Memory B cell (primary cell): ENCODE data around the gene PLXNC1.

ENCODE experiments used
- ATAC-seq: fragments of 150-1000 bp; cut with Tn5 transposase; 2 replicates; pipeline ENCODE4 v1.10.0; 2021; ENCODE audit warnings: low read depth, mild to moderate bottlenecking, moderate library complexity
- DNase-seq, 2 donors: peaks; one replicate each; pipeline ENCODE4 v3.0.0; 2022; ENCODE audit warnings: low spot score in 2 of 2
- H3K27ac Mint-ChIP-seq: one replicate; pipeline ENCODE4 v1.8.0; 2022; ENCODE audit warnings: mild to moderate bottlenecking, moderate library complexity, mixed read lengths
- H3K27me3 Mint-ChIP-seq: one replicate; pipeline ENCODE4 v1.8.0; 2022; ENCODE audit warnings: mixed read lengths
- H3K36me3 Mint-ChIP-seq: one replicate; pipeline ENCODE4 v1.8.0; 2022; ENCODE audit warnings: mild to moderate bottlenecking, mixed read lengths
- H3K4me1 Mint-ChIP-seq: one replicate; pipeline ENCODE4 v1.8.0; 2022; ENCODE audit warnings: mixed read lengths
- H3K4me3 Mint-ChIP-seq: one replicate; pipeline ENCODE4 v1.8.0; 2022; ENCODE audit warnings: mild to moderate bottlenecking, moderate library complexity, mixed read lengths
- H3K9me3 Mint-ChIP-seq: one replicate; pipeline ENCODE4 v1.8.0; 2022; ENCODE audit warnings: mixed read lengths

The PLXNC1 gene

GRCh38 chr12:94157981-94158411 is 9.6 kb downstream of the PLXNC1 start:
- Mint-ChIP-seq H3K36me3 (peaks cover 11% of the 10 kb centered on the region), H3K4me3 (peak overlapping the region; percentile 55), H3K4me1 (peaks cover 48% of the 10 kb centered on the region), H3K27me3 (no peaks in the 10 kb centered on the region), H3K9me3 (peaks cover 3% of the 10 kb centered on the region), H3K27ac (peak overlapping the region; percentile 80)
- DNase-seq = no peak
- ATAC-seq = peak; percentile 79

- no peak overlapping the region for H3K27ac Mint-ChIP-seq
- no peaks in the 10 kb centered on the region for H3K27me3 Mint-ChIP-seq
- DNase-seq = no peak
- peaks cover 3% of the 10 kb centered on the region for H3K9me3 Mint-ChIP-seq
- no peak overlapping the region for H3K4me3 Mint-ChIP-seq
- no peak for ATAC-seq
- peaks cover 46% of the 10 kb centered on the region for H3K4me1 Mint-ChIP-seq
- H3K36me3 Mint-ChIP-seq = peaks cover 11% of the 10 kb centered on the region
These were observed 10.3 kb downstream of the PLXNC1 start for GRCh38 chr12:94158666-94159065.

- H3K27ac Mint-ChIP-seq = no peak overlapping the region
- ATAC-seq (no peak), DNase-seq (no peak)
- H3K4me1 Mint-ChIP-seq = peaks cover 40% of the 10 kb centered on the region
- peaks cover 12% of the 10 kb centered on the region for H3K36me3 Mint-ChIP-seq
- H3K9me3 Mint-ChIP-seq = peaks cover 3% of the 10 kb centered on the region
- no peaks in the 10 kb centered on the region for H3K27me3 Mint-ChIP-seq
- no peak overlapping the region for H3K4me3 Mint-ChIP-seq
These were observed 13.7 kb downstream of the PLXNC1 start for GRCh38 chr12:94162108-94162507.

GRCh38 chr12:94163850-94164249 is 15.5 kb downstream of the PLXNC1 start:
- H3K36me3 Mint-ChIP-seq = peaks cover 18% of the 10 kb centered on the region
- ATAC-seq (no peak), DNase-seq (no peak)
- no peaks in the 10 kb centered on the region for H3K27me3 Mint-ChIP-seq
- peaks cover 43% of the 10 kb centered on the region for H3K4me1 Mint-ChIP-seq
- no peak overlapping the region for H3K4me3 Mint-ChIP-seq
- H3K9me3 Mint-ChIP-seq = peaks cover 3% of the 10 kb centered on the region
- peak overlapping the region; percentile 49 for H3K27ac Mint-ChIP-seq

GRCh38 chr12:94165138-94165537 is 16.8 kb downstream of the PLXNC1 start:
- no peak overlapping the region for H3K27ac Mint-ChIP-seq
- H3K27me3 Mint-ChIP-seq = no peaks in the 10 kb centered on the region
- H3K4me1 Mint-ChIP-seq = peaks cover 36% of the 10 kb centered on the region
- H3K36me3 Mint-ChIP-seq = peaks cover 19% of the 10 kb centered on the region
- ATAC-seq (no peak), DNase-seq (no peak)
- no peak overlapping the region for H3K4me3 Mint-ChIP-seq
- H3K9me3 Mint-ChIP-seq = peaks cover 3% of the 10 kb centered on the region

- no peak overlapping the region for H3K27ac Mint-ChIP-seq
- ATAC-seq = no peak
- H3K9me3 Mint-ChIP-seq = peaks cover 3% of the 10 kb centered on the region
- DNase-seq = no peak
- H3K4me1 Mint-ChIP-seq = peaks cover 40% of the 10 kb centered on the region
- H3K27me3 Mint-ChIP-seq = no peaks in the 10 kb centered on the region
- H3K4me3 Mint-ChIP-seq = no peak overlapping the region
- peaks cover 23% of the 10 kb centered on the region for H3K36me3 Mint-ChIP-seq
These were observed 17.4 kb downstream of the PLXNC1 start for GRCh38 chr12:94165670-94166364.

- H3K27ac Mint-ChIP-seq = peak overlapping the region; percentile 78
- no peaks in the 10 kb centered on the region for H3K27me3 Mint-ChIP-seq
- H3K36me3 Mint-ChIP-seq = peaks cover 26% of the 10 kb centered on the region
- DNase-seq = no peak
- peaks cover 41% of the 10 kb centered on the region for H3K4me1 Mint-ChIP-seq
- H3K4me3 Mint-ChIP-seq = no peak overlapping the region
- ATAC-seq = no peak
- H3K9me3 Mint-ChIP-seq = no peaks in the 10 kb centered on the region
These were observed 18.8 kb downstream of the PLXNC1 start for GRCh38 chr12:94167071-94167755.

- Mint-ChIP-seq H3K4me3 (no peak overlapping the region), H3K9me3 (no peaks in the 10 kb centered on the region), H3K4me1 (peaks cover 38% of the 10 kb centered on the region), H3K27ac (peak overlapping the region; percentile 78), H3K36me3 (peaks cover 22% of the 10 kb centered on the region), H3K27me3 (no peaks in the 10 kb centered on the region)
- ATAC-seq (no peak), DNase-seq (no peak)
These were observed 19.5 kb downstream of the PLXNC1 start for GRCh38 chr12:94167756-94168416.

- no peak for ATAC-seq
These were observed 21.1 kb downstream of the PLXNC1 start for GRCh38 chr12:94169495-94169894.

GRCh38 chr12:94169966-94170689 is 21.8 kb downstream of the PLXNC1 start:
- H3K4me3 Mint-ChIP-seq = no peak overlapping the region
- H3K27me3 Mint-ChIP-seq = no peaks in the 10 kb centered on the region
- peaks cover 22% of the 10 kb centered on the region for H3K36me3 Mint-ChIP-seq
- ATAC-seq (no peak), DNase-seq (no peak)
- peaks cover 37% of the 10 kb centered on the region for H3K4me1 Mint-ChIP-seq
- H3K27ac Mint-ChIP-seq = peak overlapping the region; percentile 48
- no peaks in the 10 kb centered on the region for H3K9me3 Mint-ChIP-seq

More at GRCh38 chr12:94169495-94169894, 21.1 kb downstream of the PLXNC1 start:
- no peak overlapping the region for H3K4me3 Mint-ChIP-seq
- no peak overlapping the region for H3K27ac Mint-ChIP-seq
- DNase-seq = no peak
- H3K9me3 Mint-ChIP-seq = no peaks in the 10 kb centered on the region
- no peaks in the 10 kb centered on the region for H3K27me3 Mint-ChIP-seq
- H3K4me1 Mint-ChIP-seq = peaks cover 36% of the 10 kb centered on the region
- H3K36me3 Mint-ChIP-seq = peaks cover 22% of the 10 kb centered on the region

- H3K4me1 Mint-ChIP-seq = peaks cover 41% of the 10 kb centered on the region
These were observed 22.6 kb downstream of the PLXNC1 start for GRCh38 chr12:94170690-94171594.

GRCh38 chr12:94171595-94171930 is 23.2 kb downstream of the PLXNC1 start:
- Mint-ChIP-seq H3K36me3 (peaks cover 21% of the 10 kb centered on the region), H3K27ac (peak overlapping the region; percentile 71), H3K27me3 (no peaks in the 10 kb centered on the region), H3K4me3 (no peak overlapping the region), H3K9me3 (no peaks in the 10 kb centered on the region), H3K4me1 (peaks cover 45% of the 10 kb centered on the region)
- no peak for DNase-seq
- ATAC-seq = no peak

More at GRCh38 chr12:94170690-94171594, 22.6 kb downstream of the PLXNC1 start:
- no peaks in the 10 kb centered on the region for H3K27me3 Mint-ChIP-seq
- no peak overlapping the region for H3K4me3 Mint-ChIP-seq
- H3K27ac Mint-ChIP-seq = peak overlapping the region; percentile 71
- peaks cover 22% of the 10 kb centered on the region for H3K36me3 Mint-ChIP-seq
- DNase-seq = no peak
- no peak for ATAC-seq
- H3K9me3 Mint-ChIP-seq = no peaks in the 10 kb centered on the region

GRCh38 chr12:94172031-94172430 is 23.7 kb downstream of the PLXNC1 start:
- ATAC-seq (peak; percentile 26), DNase-seq (no peak)
- H3K4me3 Mint-ChIP-seq = no peak overlapping the region
- peaks cover 21% of the 10 kb centered on the region for H3K36me3 Mint-ChIP-seq
- no peaks in the 10 kb centered on the region for H3K9me3 Mint-ChIP-seq
- no peaks in the 10 kb centered on the region for H3K27me3 Mint-ChIP-seq
- peaks cover 45% of the 10 kb centered on the region for H3K4me1 Mint-ChIP-seq
- peak overlapping the region; percentile 71 for H3K27ac Mint-ChIP-seq
